H9 (cell line): Measurements from ENCODE around the gene SPEG. TPM values are rescaled to one million over a fixed set of nuclear protein-coding genes. Genes with fewer than 3 reads are reported as not detected.
A peak's percentile ranks its signal among the peaks of the same experiment; 100 is the strongest.

ENCODE experiments used
- DNase-seq: peaks from one replicate; pipeline ENCODE4 v3.0.0-alpha.2; 2017
- H2AFZ ChIP-seq: one replicate; pipeline ENCODE4 v1.6.1; 2013; ENCODE audit warnings: mild to moderate bottlenecking, low read length, control low read depth, moderate library complexity
- H2AK5ac ChIP-seq: 2 replicates; pipeline ENCODE4 v1.6.1; 2013; ENCODE audit warnings: low read length, control low read depth, mixed read lengths; ENCODE audit not compliant: insufficient read length
- H2BK120ac ChIP-seq: one replicate; pipeline ENCODE4 v1.6.1; 2013; ENCODE audit warnings: low read depth, mild to moderate bottlenecking, low read length, control low read depth, inconsistent platforms; ENCODE audit not compliant: poor library complexity, severe bottlenecking
- H2BK12ac ChIP-seq: 2 replicates; pipeline ENCODE4 v1.6.1; 2013; ENCODE audit warnings: low read length, control low read depth, mixed read lengths, low read depth; ENCODE audit not compliant: insufficient read length
- H2BK15ac ChIP-seq: 2 replicates; pipeline ENCODE4 v1.6.1; 2013; ENCODE audit warnings: low read depth, low read length, control low read depth
- H2BK20ac ChIP-seq: one replicate; pipeline ENCODE4 v1.6.1; 2013; ENCODE audit warnings: low read depth, mild to moderate bottlenecking, low read length, control low read depth, inconsistent platforms; ENCODE audit not compliant: poor library complexity, severe bottlenecking
- H2BK5ac ChIP-seq: 2 replicates; pipeline ENCODE4 v1.6.1; 2013; ENCODE audit warnings: low read length, control low read depth, mixed read lengths; ENCODE audit not compliant: insufficient read length
- H3K14ac ChIP-seq: 2 replicates; pipeline ENCODE4 v1.6.1; 2013; ENCODE audit warnings: low read length, control low read depth; ENCODE audit not compliant: insufficient read depth
- H3K18ac ChIP-seq: 2 replicates; pipeline ENCODE4 v1.6.1; 2013; ENCODE audit warnings: low read depth, mild to moderate bottlenecking, mixed read lengths, low read length, control low read depth; ENCODE audit not compliant: insufficient read length
- H3K23ac ChIP-seq: 2 replicates; pipeline ENCODE4 v1.6.1; 2013; ENCODE audit warnings: low read length, control low read depth, mixed read lengths, low read depth; ENCODE audit not compliant: insufficient read length
- H3K23me2 ChIP-seq: 2 replicates; pipeline ENCODE4 v1.6.1; 2013; ENCODE audit warnings: low read depth, mild to moderate bottlenecking, mixed read lengths, low read length, control low read depth; ENCODE audit not compliant: insufficient read length, poor library complexity, severe bottlenecking
- H3K27ac ChIP-seq: 2 replicates; pipeline ENCODE4 v1.5.1; 2013; ENCODE audit warnings: low read length, control low read depth, mixed read lengths, low read depth; ENCODE audit not compliant: insufficient read length
- H3K27me3 ChIP-seq: 2 replicates; pipeline ENCODE4 v1.6.1; 2013; ENCODE audit warnings: low read length, control low read depth, inconsistent platforms; ENCODE audit not compliant: insufficient read depth
- H3K4ac ChIP-seq: 2 replicates; pipeline ENCODE4 v1.6.1; 2013; ENCODE audit warnings: low read depth, mild to moderate bottlenecking, control low read depth, inconsistent platforms, low read length, moderate library complexity
- H3K4me1 ChIP-seq: 2 replicates; pipeline ENCODE4 v1.6.1; 2013; ENCODE audit warnings: low read length, control low read depth, inconsistent platforms; ENCODE audit not compliant: insufficient read depth
- H3K4me2 ChIP-seq: 2 replicates; pipeline ENCODE4 v1.6.1; 2013; ENCODE audit warnings: low read length, control low read depth, mixed read lengths; ENCODE audit not compliant: insufficient read length, insufficient read depth
- H3K56ac ChIP-seq: 2 replicates; pipeline ENCODE4 v1.6.1; 2013; ENCODE audit warnings: low read depth, mild to moderate bottlenecking, mixed read lengths, low read length, control low read depth; ENCODE audit not compliant: insufficient read length
- H3K79me1 ChIP-seq: 2 replicates; pipeline ENCODE4 v1.6.1; 2013; ENCODE audit warnings: low read depth, mild to moderate bottlenecking, moderate library complexity, low read length, control low read depth, inconsistent platforms; ENCODE audit not compliant: insufficient read depth, poor library complexity, severe bottlenecking
- H3K79me2 ChIP-seq: 2 replicates; pipeline ENCODE4 v1.6.1; 2013; ENCODE audit warnings: low read length, control low read depth, inconsistent platforms; ENCODE audit not compliant: insufficient read depth
- H3K9ac ChIP-seq: 2 replicates; pipeline ENCODE4 v1.6.1; 2013; ENCODE audit warnings: low read length, control low read depth, mixed read lengths; ENCODE audit not compliant: insufficient read length; ENCODE audit errors: extremely low read depth
- H3K9me3 ChIP-seq: one replicate; pipeline ENCODE4 v1.6.1; 2013; ENCODE audit warnings: low read depth, low read length, inconsistent platforms; ENCODE audit not compliant: control insufficient read depth
- H3T11ph ChIP-seq: one replicate; pipeline ENCODE4 v1.6.1; 2013; ENCODE audit warnings: mild to moderate bottlenecking, low read length, control low read depth, inconsistent platforms
- H4K20me1 ChIP-seq: one replicate; pipeline ENCODE4 v1.6.1; 2013; ENCODE audit not compliant: control insufficient read depth, insufficient read length, insufficient read depth
- H4K5ac ChIP-seq: 2 replicates; pipeline ENCODE4 v1.6.1; 2013; ENCODE audit warnings: low read depth, mild to moderate bottlenecking, mixed read lengths, low read length, control low read depth; ENCODE audit not compliant: insufficient read length
- H4K8ac ChIP-seq: replicated peaks from 2 replicates; pipeline ENCODE4 v1.6.1; 2013; ENCODE audit warnings: low read length, control low read depth, mixed read lengths, low read depth; ENCODE audit not compliant: insufficient read length
- H4K91ac ChIP-seq: 2 replicates; pipeline ENCODE4 v1.6.1; 2013; ENCODE audit warnings: low read depth, mild to moderate bottlenecking, moderate library complexity, mixed read lengths, low read length, control low read depth; ENCODE audit not compliant: insufficient read length
- H3K27ac Mint-ChIP-seq, 3 experiments: 2 replicates in 2 of 3; 3 replicates in 1 of 3; pipeline ENCODE4 v1.8.0; 2020 to 2021; ENCODE audit warnings: mixed read lengths in 3 of 3, mild to moderate bottlenecking in 1 of 3, moderate library complexity in 1 of 3
- H3K27me3 Mint-ChIP-seq: 2 replicates; pipeline ENCODE4 v1.8.0; 2021; ENCODE audit warnings: low read depth, mild to moderate bottlenecking, moderate library complexity, mixed read lengths
- H3K36me3 Mint-ChIP-seq, 3 experiments: 2 replicates in 2 of 3; 3 replicates in 1 of 3; pipeline ENCODE4 v1.8.0; 2020 to 2021; ENCODE audit warnings: low read depth in 3 of 3, mixed read lengths in 3 of 3; ENCODE audit not compliant: insufficient read depth in 1 of 3
- H3K4me1 Mint-ChIP-seq, 2 experiments: 2 replicates each; pipeline ENCODE4 v1.8.0; 2020; ENCODE audit warnings: mixed read lengths in 2 of 2
- H3K4me3 Mint-ChIP-seq, 2 experiments: 2 replicates in 1 of 2; 3 replicates in 1 of 2; pipeline ENCODE4 v1.8.0; 2020 to 2021; ENCODE audit warnings: mild to moderate bottlenecking in 2 of 2, mixed read lengths in 2 of 2, moderate library complexity in 1 of 2
- H3K9me3 Mint-ChIP-seq, 2 experiments: 2 replicates in 1 of 2; 3 replicates in 1 of 2; pipeline ENCODE4 v1.8.0; 2020; ENCODE audit warnings: mild to moderate bottlenecking in 2 of 2, mixed read lengths in 2 of 2, moderate library complexity in 1 of 2
- CTCF ChIP-seq: fragments of 200-600 bp; sonication (generic); conservative IDR thresholded peaks from 3 replicates; pipeline ENCODE4 v1.8.0; 2021; ENCODE audit warnings: antibody characterized with exemption, mild to moderate bottlenecking
- WGBS: extraction: QIAGEN DNeasy Blood & Tissue Kit; methylation state at CpG from one replicate; pipeline ENCODE4 v1.1.7; 2013; ENCODE audit warnings: missing lambda C conversion rate, low lambda C conversion rate, mixed read lengths; ENCODE audit not compliant: insufficient read length; ENCODE audit errors: extremely low coverage; 5-methylcytosine and 5-hydroxymethylcytosine counted together
- total RNA-seq: library from RNA; stranded (reverse); gene quantifications from 2 replicates; pipeline ENCODE4 v1.2.1, GENCODE V29; 2021

The SPEG gene
- total RNA-seq, 1 experiment from 2014 or later, result 23.7 TPM

GRCh38 chr2:219483451-219484342, 49.1 kb downstream of the SPEG start:
- Histone ChIP-seq H3K27me3 (peaks cover 19% of the 10 kb centered on the region; the same call in 1 of the 2 replicates), H3K23ac (no peak overlapping the region), H4K5ac (no peak overlapping the region), H2AK5ac (no peak overlapping the region), H2BK5ac (no peak overlapping the region), H2BK12ac (no peak overlapping the region), H3K9ac (no peak overlapping the region), H2BK120ac (no peak overlapping the region), H3K14ac (no peak overlapping the region), H3K56ac (no peak overlapping the region), H2AFZ (no peak overlapping the region), H4K91ac (no peak overlapping the region), H3T11ph (no peak overlapping the region), H3K27ac (no peak overlapping the region), H3K4ac (no peak overlapping the region), H3K23me2 (no peaks in the 10 kb centered on the region), H3K79me1 (no peaks in the 10 kb centered on the region), H2BK20ac (no peak overlapping the region), H4K8ac (no peak overlapping the region), H2BK15ac (no peak overlapping the region), H3K9me3 (no peaks in the 10 kb centered on the region), H3K79me2 (no peaks in the 10 kb centered on the region), H3K18ac (no peak overlapping the region), H3K4me2 (peak overlapping the region; percentile 37), H3K4me1 (peaks cover 2% of the 10 kb centered on the region), H4K20me1 (no peaks in the 10 kb centered on the region)
- Mint-ChIP-seq H3K4me3 (peak overlapping the region; percentile 36 to 75), H3K9me3 (no peaks in the 10 kb centered on the region), H3K4me1 (peaks cover 30 to 40% of the 10 kb centered on the region in 2 experiments), H3K27me3 (peaks cover 50% of the 10 kb centered on the region), H3K36me3 (peaks cover 0 to 4% (median 3%) of the 10 kb centered on the region in 3 experiments; a peak in 4 of 7 replicates), H3K27ac (no peak overlapping the region)
- TF ChIP-seq CTCF, result no peak
- WGBS, result no CpG with 5 or more reads among the region's 58 CpGs
- DNase-seq, result no peak
